ENCODE data around the gene FAM89B. TPM values are rescaled to one million over a fixed set of nuclear protein-coding genes. Genes with fewer than 3 reads are reported as not detected.

Gene FAM89B
- total and polyA plus RNA-seq, 2 of the 8 experiments (the other 6 are each of a cell fraction or from before 2014, with no cell fraction given): 15.8 to 32.4 TPM

- H3K4me1 ChIP-seq (replicated peaks in 1 of 4; ENCODE audit: control insufficient read depth in 3 of 4, insufficient read depth in 4 of 4, low read length in 3 of 4): peaks cover 3 to 19% (median 10%) of the 10 kb centered on the region in 4 experiments
- peak overlapping the region; percentile 60 to 87 for H3K4me2 ChIP-seq (ENCODE audit: insufficient read depth in 1 of 2, low read depth in 2 of 2, low read length in 2 of 2)
- H3K14ac ChIP-seq (ENCODE audit: insufficient read length): no peak overlapping the region
- H3K36me3 ChIP-seq (ENCODE audit: control insufficient read depth in 2 of 4, insufficient read depth in 4 of 4, low read length in 3 of 4): no peaks in the 10 kb centered on the region
- H3K27me3 ChIP-seq (replicated peaks in 1 of 4; ENCODE audit: control insufficient read depth in 3 of 4, extremely low read depth in 1 of 4, insufficient read depth in 3 of 4, low read length in 3 of 4): peaks cover 8 to 27% (median 22%) of the 10 kb centered on the region in 4 experiments
- 0 out of 2 replicates have a peak overlapping the region, but pooled peaks have one; percentile 9 for H2AFZ ChIP-seq (ENCODE audit: low read length)
- H3K18ac ChIP-seq (ENCODE audit: extremely low read depth, low read length): peak overlapping the region; percentile 81
- H2BK5ac ChIP-seq (ENCODE audit: low read depth, low read length): peak overlapping the region; percentile 66; the same call in 1 of the 2 replicates
- DNase-seq (ENCODE audit: low read depth in 1 of 2, low spot score in 2 of 2) (no peak), FAIRE-seq (no peak)
- H2BK15ac ChIP-seq (ENCODE audit: low read length): no peak overlapping the region
- H3K23me2 ChIP-seq (ENCODE audit: low read depth, low read length): peaks cover 9% of the 10 kb centered on the region; the same call in 1 of the 2 replicates
- POLR2A ChIA-PET (ENCODE audit: partially characterized antibody): interaction anchor here (0.8 to 6.8 kb wide), 16 partner anchors 9 to 90 kb away, joined by 3 to 41 read pairs (median 6); partner anchors contain the start of genes EHBP1L1, FAM89B, MAP3K11 and PCNX3
- H2BK12ac ChIP-seq (ENCODE audit: low read depth, low read length): peak overlapping the region; percentile 12; the same call in 1 of the 2 replicates
- H2BK20ac ChIP-seq (ENCODE audit: low read length): no peak overlapping the region; the same call in 1 of the 2 replicates
- H4K20me1 ChIP-seq (replicated peaks in 1 of 2; ENCODE audit: control insufficient read depth in 1 of 2, insufficient read depth in 2 of 2, low read length in 2 of 2): peaks cover 0 to 2% of the 10 kb centered on the region in 2 experiments
- peak overlapping the region; percentile 43 to 61 (median 50) for H3K4me3 ChIP-seq (ENCODE audit: extremely low read depth in 1 of 4, insufficient read depth in 2 of 4, low read depth in 3 of 4, low read length in 4 of 4)
- no peaks in the 10 kb centered on the region for H3K79me2 ChIP-seq (ENCODE audit: control insufficient read depth in 1 of 2, insufficient read depth in 2 of 2, low read length in 2 of 2)
- no peak overlapping the region for H2AK5ac ChIP-seq (ENCODE audit: low read depth, low read length)
- CTCF ChIA-PET (ENCODE audit: partially characterized antibody): interaction anchor here (0.6 to 14.5 kb wide), 18 partner anchors 8 to 648 kb away, joined by 3 to 227 read pairs (median 14); partner anchors contain the start of genes EHBP1L1, FAM89B, MAP3K11 and PCNX3
- no peak overlapping the region for H3K56ac ChIP-seq (replicated peaks; ENCODE audit: insufficient read length, low read depth, low read length)
- H3K79me1 ChIP-seq (ENCODE audit: low read depth, low read length): no peaks in the 10 kb centered on the region
- no peak overlapping the region for H4K5ac ChIP-seq (ENCODE audit: insufficient read length, low read depth, low read length)
- peak overlapping the region; percentile 21 for H3K4ac ChIP-seq (replicated peaks; ENCODE audit: insufficient read length, low read depth, low read length)
- peak overlapping the region; percentile 74 for H4K91ac ChIP-seq (replicated peaks; ENCODE audit: insufficient read length, low read length)
- H3K23ac ChIP-seq (ENCODE audit: insufficient read length): no peak overlapping the region
- H4K8ac ChIP-seq (ENCODE audit: extremely low read depth, insufficient read depth, low read length): peak overlapping the region; percentile 87
- no peak overlapping the region; a peak in 1 of 7 replicates for H3K9ac ChIP-seq (replicated peaks in 1 of 4; ENCODE audit: extremely low read depth in 1 of 4, low read depth in 3 of 4, low read length in 3 of 4)
- 6% methylated on average over 61 of the region's 106 CpGs; no CpG with 5 or more reads in 1 of the 2 experiments for WGBS, 2 experiments (ENCODE audit: extremely low coverage in 1 of 2, insufficient coverage in 1 of 2, insufficient read length in 1 of 2, insufficient replicate concordance in 2 of 2, low coverage in 1 of 2, low lambda C conversion rate in 2 of 2, missing lambda C conversion rate in 1 of 2)
- no peaks in the 10 kb centered on the region for H3K9me3 ChIP-seq (ENCODE audit: insufficient read depth in 2 of 2, low read depth in 1 of 2, low read length in 1 of 2)
- H2BK120ac ChIP-seq (replicated peaks; ENCODE audit: low read depth, low read length): no peak overlapping the region
- no peak overlapping the region for H3K27ac ChIP-seq (ENCODE audit: low read depth, low read length)
- TF ChIP-seq SP4 (IDR thresholded peaks at IDR 0.05; ENCODE audit: low read length) (0 out of 2 replicates have a peak, but pooled peaks have one; percentile 22), SAP30 (IDR thresholded peaks at IDR 0.05; ENCODE audit: insufficient read depth, insufficient replicate concordance, low read length) (no peak), KDM1A (IDR thresholded peaks at IDR 0.05; ENCODE audit: borderline replicate concordance, low read length) (no peak), BCL11A (IDR thresholded peaks at IDR 0.05; ENCODE audit: low read depth in 2 of 2, low read length in 2 of 2) (no peak), ATF3 (IDR thresholded peaks at IDR 0.05; ENCODE audit: insufficient read depth, low read depth, low read length) (no peak), TAF7 (optimal IDR thresholded peaks at IDR 0.05; ENCODE audit: borderline replicate concordance, low read depth, low read length) (no peak)
These were observed 19.9 kb downstream of the FAM89B start for GRCh38 chr11:65591939-65592857.

All from H1 (cell line).